Parathyroid adenoma (tissue), 2 donors: ENCODE results near the gene EFNA4.

Experiments used
- H2AFZ ChIP-seq: fragments of 300-600 bp; sonication (generic); one replicate; pipeline ENCODE4 v1.7.0; 2017; ENCODE audit warnings: antibody characterized with exemption, mild to moderate bottlenecking
- H3K27ac ChIP-seq: fragments of 300-600 bp; sonication (generic); one replicate; pipeline ENCODE4 v1.7.0; 2017
- H3K27me3 ChIP-seq: fragments of 300-600 bp; sonication (generic); one replicate; pipeline ENCODE4 v1.7.0; 2017; ENCODE audit warnings: low read length; ENCODE audit not compliant: control insufficient read depth, insufficient read depth
- H3K36me3 ChIP-seq: fragments of 300-600 bp; sonication (generic); one replicate; pipeline ENCODE4 v1.7.0; 2017; ENCODE audit warnings: low read length; ENCODE audit not compliant: control insufficient read depth, insufficient read depth
- H3K4me1 ChIP-seq: fragments of 300-600 bp; sonication (generic); one replicate; pipeline ENCODE4 v1.7.0; 2017; ENCODE audit warnings: control low read depth
- H3K4me2 ChIP-seq: fragments of 300-600 bp; sonication (generic); one replicate; pipeline ENCODE4 v1.7.0; 2017; ENCODE audit warnings: low read length
- H3K4me3 ChIP-seq: fragments of 300-600 bp; sonication (generic); one replicate; pipeline ENCODE4 v1.7.0; 2017; ENCODE audit warnings: low read depth, low read length
- H3K79me2 ChIP-seq: fragments of 300-600 bp; sonication (generic); one replicate; pipeline ENCODE4 v1.7.0; 2017; ENCODE audit warnings: control low read depth
- H3K9ac ChIP-seq: fragments of 300-600 bp; sonication (generic); one replicate; pipeline ENCODE4 v1.7.0; 2017; ENCODE audit warnings: mild to moderate bottlenecking
- H3K9me3 ChIP-seq: fragments of 300-600 bp; sonication (generic); one replicate; pipeline ENCODE4 v1.7.0; 2017; ENCODE audit warnings: low read length; ENCODE audit not compliant: control insufficient read depth
- CTCF ChIP-seq: fragments of 300-600 bp; sonication (generic); IDR thresholded peaks from one replicate; pipeline ENCODE4 v1.7.0; 2017; ENCODE audit warnings: antibody characterized with exemption, mild to moderate bottlenecking
- donor health status: primary hyperparathyroidism.

EFNA4 gene

GRCh38 chr1:155033524-155033923 is 30.0 kb upstream of the EFNA4 start, which contains the start of the genes DCST1 and DCST2:
Gene DCST1, plus strand, starts transcription at chr1:155033824. Its CDS starts 213 bp downstream, at chr1:155034037.
Gene DCST2, minus strand, starts transcription at chr1:155033781. Its CDS starts 80 bp downstream, at chr1:155033701.
- no peak within 1 kb of the TSS for H2AFZ ChIP-seq
- H3K9me3 ChIP-seq: no peaks in the 10 kb centered on the region
- H3K4me2 ChIP-seq: no peak within 1 kb of the TSS
- H3K27ac ChIP-seq: no peak within 1 kb of the TSS
- H3K9ac ChIP-seq: no peak within 1 kb of the TSS
- TF ChIP-seq CTCF: no peak
- H3K4me1 ChIP-seq: no peaks in the 10 kb centered on the region
- H3K79me2 ChIP-seq: no peaks in the 10 kb centered on the region
- no peak within 1 kb of the TSS for H3K4me3 ChIP-seq
- H3K27me3 ChIP-seq: no peaks in the 10 kb centered on the region
- H3K36me3 ChIP-seq: no peaks in the 10 kb centered on the region

GRCh38 chr1:155034318-155035208 is 29.0 kb upstream of the EFNA4 start:
- H2AFZ ChIP-seq: no peak overlapping the region
- no peak overlapping the region for H3K27ac ChIP-seq
- no peak overlapping the region for H3K4me3 ChIP-seq
- no peaks in the 10 kb centered on the region for H3K4me1 ChIP-seq
- no peak overlapping the region for H3K4me2 ChIP-seq
- no peaks in the 10 kb centered on the region for H3K9me3 ChIP-seq
- H3K36me3 ChIP-seq: no peaks in the 10 kb centered on the region
- no peak for TF ChIP-seq CTCF
- H3K9ac ChIP-seq: no peak overlapping the region
- no peaks in the 10 kb centered on the region for H3K79me2 ChIP-seq
- no peaks in the 10 kb centered on the region for H3K27me3 ChIP-seq

- H3K4me2 ChIP-seq: no peak overlapping the region
- H3K27me3 ChIP-seq: no peaks in the 10 kb centered on the region
- H3K9ac ChIP-seq: no peak overlapping the region
- H3K4me3 ChIP-seq: no peak overlapping the region
- no peaks in the 10 kb centered on the region for H3K4me1 ChIP-seq
- no peaks in the 10 kb centered on the region for H3K9me3 ChIP-seq
- H3K36me3 ChIP-seq: no peaks in the 10 kb centered on the region
- no peak overlapping the region for H2AFZ ChIP-seq
- H3K27ac ChIP-seq: no peak overlapping the region
- no peak for TF ChIP-seq CTCF
- H3K79me2 ChIP-seq: no peaks in the 10 kb centered on the region
These were observed 27.6 kb upstream of the EFNA4 start for GRCh38 chr1:155035936-155036335.

- H2AFZ ChIP-seq: no peak overlapping the region
- no peaks in the 10 kb centered on the region for H3K9me3 ChIP-seq
- no peaks in the 10 kb centered on the region for H3K79me2 ChIP-seq
- no peak overlapping the region for H3K4me3 ChIP-seq
- H3K27me3 ChIP-seq: no peaks in the 10 kb centered on the region
- no peak overlapping the region for H3K4me2 ChIP-seq
- H3K9ac ChIP-seq: no peak overlapping the region
- H3K27ac ChIP-seq: no peak overlapping the region
- TF ChIP-seq CTCF: no peak
- no peaks in the 10 kb centered on the region for H3K36me3 ChIP-seq
- H3K4me1 ChIP-seq: no peaks in the 10 kb centered on the region
These were observed 26.5 kb upstream of the EFNA4 start for GRCh38 chr1:155037043-155037442.
